ENCODE measurements around the gene BACH2.
"Not testable (repeated sequence)": the region's sequence is repeated elsewhere in the genome, so short reads cannot be mapped to it uniquely, and the experiment has no call there.

The BACH2 gene

GRCh38 chr6:89890845-89891528 is 405.7 kb downstream of the BACH2 start:
- H3K36me3 ChIP-seq (ENCODE audit: low read length); H3K79me2 ChIP-seq (ENCODE audit: insufficient read depth, low read length); H3K4me2 ChIP-seq (ENCODE audit: low read depth, low read length, poor library complexity, severe bottlenecking); H4K20me1 ChIP-seq (ENCODE audit: low read depth, low read length); H3K4me3 ChIP-seq (ENCODE audit: insufficient read depth, low read length, poor library complexity, severe bottlenecking); H3F3A ChIP-seq (ENCODE audit: insufficient read depth); H2AFZ ChIP-seq (ENCODE audit: low read depth, low read length, severe bottlenecking); H3K9ac ChIP-seq (ENCODE audit: low read length); H3K9me2 ChIP-seq (replicated peaks; ENCODE audit: insufficient read depth, low read length); H3K27me3 ChIP-seq (ENCODE audit: low read length); H3K9me3 ChIP-seq (ENCODE audit: insufficient read depth, low read length); H3K27ac ChIP-seq (ENCODE audit: low read depth, low read length): not testable (repeated sequence)

GRCh38 chr6:89888871-89889270 is 407.8 kb downstream of the BACH2 start:
- no peaks in the 10 kb centered on the region for H4K20me1 ChIP-seq (ENCODE audit: low read depth, low read length)
- no peaks in the 10 kb centered on the region for H3F3A ChIP-seq (ENCODE audit: insufficient read depth)
- TF ChIP-seq EZH2phosphoT487 (conservative IDR thresholded peaks at IDR 0.05; ENCODE audit: low read length) = no peak
- no peak for TF ChIP-seq CTCF (IDR thresholded peaks at IDR 0.05; ENCODE audit: insufficient read depth, low read length, poor library complexity, severe bottlenecking)
- H3K36me3 ChIP-seq (ENCODE audit: low read length) = no peaks in the 10 kb centered on the region
- H3K9me3 ChIP-seq (ENCODE audit: insufficient read depth, low read length) = no peaks in the 10 kb centered on the region
- H3K27me3 ChIP-seq (ENCODE audit: low read length) = no peaks in the 10 kb centered on the region
- no peak overlapping the region for H3K4me2 ChIP-seq (ENCODE audit: low read depth, low read length, poor library complexity, severe bottlenecking)
- no peaks in the 10 kb centered on the region for H3K9me2 ChIP-seq (replicated peaks; ENCODE audit: insufficient read depth, low read length)
- no peak overlapping the region for H3K4me3 ChIP-seq (ENCODE audit: insufficient read depth, low read length, poor library complexity, severe bottlenecking)
- H2AFZ ChIP-seq (ENCODE audit: low read depth, low read length, severe bottlenecking) = no peak overlapping the region
- H3K79me2 ChIP-seq (ENCODE audit: insufficient read depth, low read length) = no peaks in the 10 kb centered on the region
- H3K9ac ChIP-seq (ENCODE audit: low read length) = no peak overlapping the region
- no peak overlapping the region for H3K27ac ChIP-seq (ENCODE audit: low read depth, low read length)

- Histone ChIP-seq H3K9me3 (ENCODE audit: insufficient read depth, low read length) (no peaks in the 10 kb centered on the region), H3K27me3 (ENCODE audit: low read length) (no peaks in the 10 kb centered on the region), H4K20me1 (ENCODE audit: low read depth, low read length) (no peaks in the 10 kb centered on the region), H3K9me2 (replicated peaks; ENCODE audit: insufficient read depth, low read length) (no peaks in the 10 kb centered on the region), H3F3A (ENCODE audit: insufficient read depth) (no peaks in the 10 kb centered on the region), H3K4me2 (ENCODE audit: low read depth, low read length, poor library complexity, severe bottlenecking) (no peak overlapping the region), H3K36me3 (ENCODE audit: low read length) (no peaks in the 10 kb centered on the region), H3K9ac (ENCODE audit: low read length) (no peak overlapping the region), H3K79me2 (ENCODE audit: insufficient read depth, low read length) (no peaks in the 10 kb centered on the region), H3K27ac (ENCODE audit: low read depth, low read length) (no peak overlapping the region), H2AFZ (ENCODE audit: low read depth, low read length, severe bottlenecking) (no peak overlapping the region), H3K4me3 (ENCODE audit: insufficient read depth, low read length, poor library complexity, severe bottlenecking) (no peak overlapping the region)
- TF ChIP-seq EZH2phosphoT487 (conservative IDR thresholded peaks at IDR 0.05; ENCODE audit: low read length) = no peak
Measured at GRCh38 chr6:89888138-89888514, 408.5 kb downstream of the BACH2 start.

- Histone ChIP-seq H3K9me3 (ENCODE audit: insufficient read depth, low read length) (no peaks in the 10 kb centered on the region), H3K9ac (ENCODE audit: low read length) (no peak overlapping the region), H3K27ac (ENCODE audit: low read depth, low read length) (no peak overlapping the region), H3K4me2 (ENCODE audit: low read depth, low read length, poor library complexity, severe bottlenecking) (no peak overlapping the region), H2AFZ (ENCODE audit: low read depth, low read length, severe bottlenecking) (no peak overlapping the region), H3K36me3 (ENCODE audit: low read length) (no peaks in the 10 kb centered on the region), H3K79me2 (ENCODE audit: insufficient read depth, low read length) (no peaks in the 10 kb centered on the region), H3F3A (ENCODE audit: insufficient read depth) (no peaks in the 10 kb centered on the region), H4K20me1 (ENCODE audit: low read depth, low read length) (no peaks in the 10 kb centered on the region), H3K27me3 (ENCODE audit: low read length) (no peaks in the 10 kb centered on the region), H3K9me2 (replicated peaks; ENCODE audit: insufficient read depth, low read length) (no peaks in the 10 kb centered on the region), H3K4me3 (ENCODE audit: insufficient read depth, low read length, poor library complexity, severe bottlenecking) (no peak overlapping the region)
- TF ChIP-seq CTCF (IDR thresholded peaks at IDR 0.05; ENCODE audit: insufficient read depth, low read length, poor library complexity, severe bottlenecking) (no peak), EZH2phosphoT487 (conservative IDR thresholded peaks at IDR 0.05; ENCODE audit: low read length) (no peak)
Measured at GRCh38 chr6:89887452-89888137, 409.0 kb downstream of the BACH2 start.
